HEK293 (cell line): ENCODE data around the gene NMT2.
A peak's percentile ranks its signal among the peaks of the same experiment; 100 is the strongest.

Experiments
- CTCF ChIA-PET: fragments of 350-600 bp; formaldehyde crosslinking; extraction: SDS; loops from one replicate; lab custom pipeline; 2021; ENCODE audit warnings: antibody characterized with exemption; lab: Yijun Ruan, JAX
- POLR2A ChIA-PET: fragments of 300-600 bp; formaldehyde crosslinking; extraction: SDS; loops from one replicate; lab custom pipeline; 2020; ENCODE audit warnings: antibody characterized with exemption, inconsistent platforms; lab: Yijun Ruan, JAX
- H3K27ac ChIP-seq: fragments of 200-500 bp; sonication (Bioruptor generic); 2 replicates; pipeline ENCODE4 v1.5.1; 2014; ENCODE audit warnings: low read depth, low read length, control low read depth, inconsistent platforms; ENCODE audit errors: extremely low read depth
- H3K36me3 ChIP-seq, 2 experiments: fragments of 200-500 bp in 1 of 2; sonication (Bioruptor generic) in 1 of 2; 1 replicate in 1 of 2; 2 replicates in 1 of 2; pipeline ENCODE4 v1.5.1; 2014 to 2017; ENCODE audit warnings: inconsistent platforms in 2 of 2, low read length in 2 of 2; ENCODE audit not compliant: control insufficient read depth in 2 of 2, insufficient read depth in 1 of 2
- H3K4me1 ChIP-seq: fragments of 200-500 bp; sonication (Bioruptor generic); 2 replicates; pipeline ENCODE4 v1.5.1; 2014; ENCODE audit warnings: mild to moderate bottlenecking, low read length, inconsistent platforms; ENCODE audit not compliant: control insufficient read depth, insufficient read depth
- H3K4me3 ChIP-seq: 2 replicates; pipeline ENCODE4 v1.5.1; 2011; ENCODE audit warnings: low read depth, mild to moderate bottlenecking, control low read depth, low read length, moderate library complexity
- H3K9me3 ChIP-seq: fragments of 200-500 bp; sonication (Bioruptor generic); 2 replicates; pipeline ENCODE4 v1.5.1; 2014; ENCODE audit warnings: low read depth, low read length, inconsistent platforms; ENCODE audit not compliant: control insufficient read depth, insufficient read depth
- HOXC10 ChIP-seq: sonication (generic); formaldehyde crosslinking; IDR thresholded peaks from 2 replicates; pipeline ENCODE4 v1.8.1; 2023; ENCODE audit warnings: mild to moderate bottlenecking, missing genetic modification reagents
- IKZF3 ChIP-seq: fragments of 450-650 bp; IDR thresholded peaks from 2 replicates; pipeline ENCODE4 v1.5.0; 2018; ENCODE audit warnings: missing biosample characterization, mild to moderate bottlenecking, missing genetic modification characterization, moderate library complexity
- SETDB1 ChIP-seq: IDR thresholded peaks from one replicate; pipeline ENCODE4 v1.6.1; 2017; ENCODE audit warnings: mild to moderate bottlenecking, low read length, moderate library complexity, mixed read lengths; ENCODE audit not compliant: insufficient read length
- ZNF133 ChIP-seq: fragments of 450-650 bp; formaldehyde crosslinking; IDR thresholded peaks from 2 replicates; pipeline ENCODE4 v1.5.1; 2016; ENCODE audit warnings: missing biosample characterization, missing genetic modification characterization
- ZNF202 ChIP-seq: fragments of 450-650 bp; formaldehyde crosslinking; IDR thresholded peaks from 2 replicates; pipeline ENCODE4 v1.5.1; 2016; ENCODE audit warnings: missing biosample characterization, missing genetic modification characterization, borderline replicate concordance
- ZNF366 ChIP-seq: fragments of 450-650 bp; formaldehyde crosslinking; conservative IDR thresholded peaks from 2 replicates; pipeline ENCODE4 v1.5.1; 2016; ENCODE audit warnings: missing biosample characterization, missing genetic modification characterization
- ZNF37A ChIP-seq: fragments of 450-650 bp; IDR thresholded peaks from 2 replicates; pipeline ENCODE4 v1.5.1; 2018; ENCODE audit warnings: missing biosample characterization, missing genetic modification characterization
- ZNF596 ChIP-seq: fragments of 450-650 bp; IDR thresholded peaks from 2 replicates; pipeline ENCODE4 v1.5.0; 2018; ENCODE audit warnings: missing biosample characterization, mild to moderate bottlenecking, missing genetic modification characterization, moderate library complexity
- ZSCAN16 ChIP-seq: fragments of 450-650 bp; formaldehyde crosslinking; IDR thresholded peaks from 2 replicates; pipeline ENCODE4 v1.5.1; 2016; ENCODE audit warnings: missing biosample characterization, missing genetic modification characterization

Gene NMT2

GRCh38 chr10:15060638-15061037, 107.9 kb downstream of the NMT2 start (continued):
- TF ChIP-seq ZNF202 (tag by site-specific recombination) (no peak), ZNF596 (tag by site-specific recombination) (no peak)

- ChIA-PET CTCF (interaction anchor here (0.7 kb wide), 1 partner anchor 307 kb away, joined by 7 read pairs; no protein-coding TSS in a partner anchor), POLR2A (no interaction called here)
- TF ChIP-seq IKZF3 (no peak), ZNF133 (tag by site-specific recombination) (peak; percentile 93), SETDB1 (peak; percentile 2), HOXC10 (CRISPR knock-in tag) (no peak), ZSCAN16 (tag by site-specific recombination) (no peak)
- TF ChIP-seq, all 188 proteins: peak for 2
- Histone ChIP-seq H3K4me3 (no peak overlapping the region), H3K36me3 (no peaks in the 10 kb centered on the region), H3K27ac (no peak overlapping the region), H3K4me1 (no peaks in the 10 kb centered on the region), H3K9me3 (no peaks in the 10 kb centered on the region)
These were observed 108.6 kb downstream of the NMT2 start for GRCh38 chr10:15059914-15060313.

DNA sequence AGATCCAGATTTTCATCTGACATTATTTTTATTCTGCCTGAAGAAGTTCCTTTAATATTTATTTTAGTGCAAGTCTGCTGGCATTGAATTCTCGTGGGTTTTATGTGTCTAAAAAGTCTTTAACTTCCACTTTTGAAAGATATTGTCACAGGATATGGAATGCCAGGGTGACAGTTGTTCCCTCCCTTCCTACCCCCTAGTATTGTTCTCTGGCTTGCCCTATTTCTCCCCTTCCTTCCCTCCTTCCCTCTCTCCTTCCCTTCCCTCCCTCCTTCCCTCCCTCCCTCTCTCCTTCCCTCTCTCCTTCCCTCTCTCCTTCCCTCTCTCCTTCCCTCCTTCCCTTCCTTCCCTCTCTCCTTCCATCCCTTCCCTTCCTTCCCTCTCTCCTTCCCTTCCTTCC, 109.8 kb downstream of the NMT2 start:
- Histone ChIP-seq H3K36me3 (no peaks in the 10 kb centered on the region), H3K4me3 (no peak overlapping the region), H3K4me1 (no peaks in the 10 kb centered on the region), H3K9me3 (no peaks in the 10 kb centered on the region), H3K27ac (no peak overlapping the region)
- ChIA-PET CTCF (interaction anchor here (0.6 kb wide), 1 partner anchor 136 kb away, joined by 3 read pairs; no protein-coding TSS in a partner anchor), POLR2A (no interaction called here)
- TF ChIP-seq ZNF366 (tag by site-specific recombination) (peak; percentile 31; the same call in 1 of the 2 replicates), ZNF37A (tag by site-specific recombination) (no peak)
